Body of pancreas (tissue), 4 donors: ENCODE data around the gene ZBTB47.

Experiments used
- POLR2A ChIP-seq, 3 donors: fragments of 450-650 bp; IDR thresholded peaks; one replicate each; pipeline ENCODE4 v1.6.1; 2016; ENCODE audit warnings: antibody characterized with exemption in 3 of 3, mild to moderate bottlenecking in 2 of 3
- TF ChIP-seq, protein P1 (sequence below), 7 experiments: fragments of 450-650 bp in 4 of 7; fragments of 200-600 bp in 3 of 7; sonication (generic) in 3 of 7; IDR thresholded peaks; one replicate each; pipeline ENCODE4 v1.5.1; 2016 to 2019; ENCODE audit warnings: antibody characterized with exemption in 7 of 7

DNA sequence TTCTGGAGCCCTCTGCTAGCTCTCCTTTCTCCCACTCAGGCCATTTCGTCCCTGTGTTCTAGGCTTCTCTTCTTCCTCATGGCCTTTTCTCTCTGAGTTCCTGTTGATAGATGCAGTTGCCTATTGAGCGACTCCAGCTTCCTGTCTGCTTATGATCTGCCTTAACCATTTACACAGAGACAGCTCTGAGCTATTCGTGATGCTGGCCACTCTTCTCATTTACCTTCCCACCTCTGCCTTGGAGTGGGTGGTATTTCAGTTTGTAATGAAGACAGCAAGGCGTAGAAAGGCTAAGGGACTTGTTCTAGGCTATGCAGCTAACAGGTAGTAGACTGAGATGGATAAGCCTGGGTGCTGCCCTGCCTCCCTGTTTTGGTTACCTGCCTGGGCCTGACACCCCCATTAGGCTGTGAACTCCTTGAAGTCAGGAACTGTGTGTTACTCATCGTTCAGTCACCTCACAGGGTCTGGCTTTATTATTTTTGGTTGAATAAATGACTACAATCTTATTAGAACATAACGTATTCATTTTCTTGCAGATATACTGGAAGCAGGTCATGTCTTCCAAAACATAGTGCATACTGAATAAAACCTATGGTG, 12.6 kb upstream of the ZBTB47 start:
- TF ChIP-seq, protein P1, sequence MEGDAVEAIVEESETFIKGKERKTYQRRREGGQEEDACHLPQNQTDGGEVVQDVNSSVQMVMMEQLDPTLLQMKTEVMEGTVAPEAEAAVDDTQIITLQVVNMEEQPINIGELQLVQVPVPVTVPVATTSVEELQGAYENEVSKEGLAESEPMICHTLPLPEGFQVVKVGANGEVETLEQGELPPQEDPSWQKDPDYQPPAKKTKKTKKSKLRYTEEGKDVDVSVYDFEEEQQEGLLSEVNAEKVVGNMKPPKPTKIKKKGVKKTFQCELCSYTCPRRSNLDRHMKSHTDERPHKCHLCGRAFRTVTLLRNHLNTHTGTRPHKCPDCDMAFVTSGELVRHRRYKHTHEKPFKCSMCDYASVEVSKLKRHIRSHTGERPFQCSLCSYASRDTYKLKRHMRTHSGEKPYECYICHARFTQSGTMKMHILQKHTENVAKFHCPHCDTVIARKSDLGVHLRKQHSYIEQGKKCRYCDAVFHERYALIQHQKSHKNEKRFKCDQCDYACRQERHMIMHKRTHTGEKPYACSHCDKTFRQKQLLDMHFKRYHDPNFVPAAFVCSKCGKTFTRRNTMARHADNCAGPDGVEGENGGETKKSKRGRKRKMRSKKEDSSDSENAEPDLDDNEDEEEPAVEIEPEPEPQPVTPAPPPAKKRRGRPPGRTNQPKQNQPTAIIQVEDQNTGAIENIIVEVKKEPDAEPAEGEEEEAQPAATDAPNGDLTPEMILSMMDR (IDR thresholded peaks at IDR 0.05) = no peak
- TF ChIP-seq POLR2A (IDR thresholded peaks at IDR 0.05) = no peak
